AG04449 (cell line): ENCODE measurements around the gene FAM76B.

Source experiments
- CTCF ChIA-PET: fragments of 350-600 bp; formaldehyde crosslinking; extraction: SDS; loops from one replicate; lab custom pipeline; 2021; ENCODE audit warnings: antibody characterized with exemption; lab: Yijun Ruan, JAX
- POLR2A ChIA-PET: fragments of 400-600, 350-600 bp; formaldehyde crosslinking; extraction: SDS; loops from one replicate; lab custom pipeline; 2020; ENCODE audit warnings: antibody characterized with exemption, inconsistent platforms; lab: Yijun Ruan, JAX
- DNase-seq: peaks from one replicate; pipeline ENCODE4 v3.0.0-alpha.2; 2010; ENCODE audit warnings: low read depth, low spot score
- H3K4me3 ChIP-seq: 2 replicates; pipeline ENCODE4 v1.5.1; 2011; ENCODE audit warnings: low read depth, mild to moderate bottlenecking, control low read depth, low read length
- TF ChIP-seq, protein P1 (sequence below): IDR thresholded peaks from one replicate; pipeline ENCODE4 v1.5.1; 2011; ENCODE audit warnings: mild to moderate bottlenecking, moderate library complexity, low read length, control low read depth, inconsistent platforms; ENCODE audit not compliant: insufficient read depth; ENCODE audit errors: missing control alignments

Gene FAM76B

DNA sequence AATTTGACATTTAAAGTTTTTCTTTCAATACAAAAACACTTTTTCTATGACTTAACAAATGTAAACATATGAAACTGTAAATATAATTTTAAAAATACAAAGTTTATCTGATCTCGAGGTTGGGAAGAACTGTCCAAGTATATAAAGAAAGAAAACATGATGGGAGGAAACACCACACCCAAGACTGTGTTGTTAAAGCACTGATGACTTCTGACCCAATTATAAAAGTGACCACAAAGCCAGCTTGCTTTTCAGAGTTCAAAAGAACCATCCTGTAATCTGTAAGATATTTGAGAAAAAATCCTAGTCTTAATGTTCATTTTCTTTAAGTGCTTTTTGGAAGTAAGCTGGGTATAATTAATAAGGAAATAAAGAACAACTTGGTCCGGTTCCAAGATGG, 16.3 kb upstream of the FAM76B start:
- H3K4me3 ChIP-seq, result no peak overlapping the region
- POLR2A ChIA-PET, result no interaction called here
- CTCF ChIA-PET, result interaction anchor here (1.0 kb wide), 1 partner anchor 538 kb away, joined by 3 read pairs; no protein-coding TSS in a partner anchor
- no peak for DNase-seq
- TF ChIP-seq, protein P1, sequence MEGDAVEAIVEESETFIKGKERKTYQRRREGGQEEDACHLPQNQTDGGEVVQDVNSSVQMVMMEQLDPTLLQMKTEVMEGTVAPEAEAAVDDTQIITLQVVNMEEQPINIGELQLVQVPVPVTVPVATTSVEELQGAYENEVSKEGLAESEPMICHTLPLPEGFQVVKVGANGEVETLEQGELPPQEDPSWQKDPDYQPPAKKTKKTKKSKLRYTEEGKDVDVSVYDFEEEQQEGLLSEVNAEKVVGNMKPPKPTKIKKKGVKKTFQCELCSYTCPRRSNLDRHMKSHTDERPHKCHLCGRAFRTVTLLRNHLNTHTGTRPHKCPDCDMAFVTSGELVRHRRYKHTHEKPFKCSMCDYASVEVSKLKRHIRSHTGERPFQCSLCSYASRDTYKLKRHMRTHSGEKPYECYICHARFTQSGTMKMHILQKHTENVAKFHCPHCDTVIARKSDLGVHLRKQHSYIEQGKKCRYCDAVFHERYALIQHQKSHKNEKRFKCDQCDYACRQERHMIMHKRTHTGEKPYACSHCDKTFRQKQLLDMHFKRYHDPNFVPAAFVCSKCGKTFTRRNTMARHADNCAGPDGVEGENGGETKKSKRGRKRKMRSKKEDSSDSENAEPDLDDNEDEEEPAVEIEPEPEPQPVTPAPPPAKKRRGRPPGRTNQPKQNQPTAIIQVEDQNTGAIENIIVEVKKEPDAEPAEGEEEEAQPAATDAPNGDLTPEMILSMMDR, result no peak

GRCh38 chr11:95803973-95804372, 14.4 kb upstream of the FAM76B start:
- TF ChIP-seq, protein P1, result no peak

DNA sequence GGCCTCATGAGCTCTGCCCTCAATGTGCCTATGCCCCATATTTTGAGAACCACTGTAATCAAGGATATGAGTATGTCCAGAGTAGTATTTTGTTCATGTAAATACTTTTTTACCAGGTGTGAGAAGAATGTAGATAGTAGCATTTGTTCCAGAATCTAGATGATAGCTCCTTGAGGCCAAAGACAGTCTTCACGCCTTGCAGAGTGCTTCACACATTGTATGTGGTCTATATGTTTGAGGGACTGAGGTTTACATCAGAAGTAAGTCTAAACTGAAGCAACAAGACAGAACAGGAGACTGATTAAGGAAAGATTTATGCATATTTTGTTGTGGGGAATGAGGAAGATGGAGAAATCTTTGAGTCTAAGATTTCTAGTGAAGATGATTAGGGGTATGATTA, 13.2 kb upstream of the FAM76B start:
- no peak for DNase-seq
- ChIA-PET CTCF (interaction anchor here (1.4 kb wide), 1 partner anchor 34 kb away, joined by 3 read pairs; no protein-coding TSS in a partner anchor), POLR2A (no interaction called here)
- no peak overlapping the region for H3K4me3 ChIP-seq
- TF ChIP-seq, protein P1, result no peak

More at GRCh38 chr11:95803973-95804372, 14.4 kb upstream of the FAM76B start:
- no peak for DNase-seq
- no peak overlapping the region for H3K4me3 ChIP-seq
- ChIA-PET CTCF (no interaction called here), POLR2A (no interaction called here)

DNA sequence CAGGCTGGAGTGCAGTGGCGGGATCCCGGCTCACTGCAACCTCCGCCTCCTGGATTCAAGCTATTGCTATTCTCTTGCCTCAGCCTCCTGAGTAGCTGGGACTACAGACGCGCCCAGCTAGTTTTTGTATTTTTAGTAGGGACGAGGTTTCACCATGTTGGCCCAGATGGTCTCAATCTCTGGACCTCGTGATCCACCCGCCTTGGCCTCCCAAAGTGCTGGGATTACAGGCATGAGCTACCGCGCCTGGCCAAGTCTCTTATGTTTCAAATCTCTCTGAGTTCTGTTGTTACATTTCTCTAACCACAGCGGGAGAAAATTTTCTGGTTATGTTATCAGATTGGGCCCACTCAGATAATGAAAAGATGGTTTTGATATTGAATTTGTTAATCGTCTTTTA, 10.9 kb upstream of the FAM76B start:
- TF ChIP-seq, protein P1, result no peak
- no peak overlapping the region for H3K4me3 ChIP-seq
- ChIA-PET CTCF (interaction anchor here (1.2 kb wide), 1 partner anchor 9 kb away, joined by 3 read pairs; no protein-coding TSS in a partner anchor), POLR2A (no interaction called here)
- no peak for DNase-seq

- CTCF ChIA-PET, result interaction anchor here (1.2 kb wide), 1 partner anchor 8 kb away, joined by 3 read pairs; no protein-coding TSS in a partner anchor
- TF ChIP-seq, protein P1, result no peak
- POLR2A ChIA-PET, result no interaction called here
- H3K4me3 ChIP-seq, result no peak overlapping the region
- no peak for DNase-seq
These were observed 10.0 kb upstream of the FAM76B start for GRCh38 chr11:95799546-95799945.

- TF ChIP-seq, protein P1, result no peak
- no peak overlapping the region for H3K4me3 ChIP-seq
- no peak for DNase-seq
- POLR2A ChIA-PET, result no interaction called here
- CTCF ChIA-PET, result interaction anchor here (1.1 kb wide), 1 partner anchor 37 kb away, joined by 3 read pairs; no protein-coding TSS in a partner anchor
These were observed 6.9 kb upstream of the FAM76B start for GRCh38 chr11:95796501-95796900.
